NCI-H2196 treated with DMSO at 0.1 percent for 48 hours (cell line): Measurements from ENCODE around the gene IL1RAPL2.
"Not testable (repeated sequence)": the region's sequence is repeated elsewhere in the genome, so short reads cannot be mapped to it uniquely, and the experiment has no call there.

ENCODE experiments used
- DNase-seq: peaks from one replicate; lab custom pipeline; 2025; ENCODE audit not compliant: unreplicated experiment; lab: John Stamatoyannopoulos, UW

The IL1RAPL2 gene

GRCh38 chrX:105662248-105662647, 1096.2 kb downstream of the IL1RAPL2 start:
- DNase-seq = no peak

GRCh38 chrX:105664243-105664642, 1098.2 kb downstream of the IL1RAPL2 start:
- DNase-seq = no peak

DNA sequence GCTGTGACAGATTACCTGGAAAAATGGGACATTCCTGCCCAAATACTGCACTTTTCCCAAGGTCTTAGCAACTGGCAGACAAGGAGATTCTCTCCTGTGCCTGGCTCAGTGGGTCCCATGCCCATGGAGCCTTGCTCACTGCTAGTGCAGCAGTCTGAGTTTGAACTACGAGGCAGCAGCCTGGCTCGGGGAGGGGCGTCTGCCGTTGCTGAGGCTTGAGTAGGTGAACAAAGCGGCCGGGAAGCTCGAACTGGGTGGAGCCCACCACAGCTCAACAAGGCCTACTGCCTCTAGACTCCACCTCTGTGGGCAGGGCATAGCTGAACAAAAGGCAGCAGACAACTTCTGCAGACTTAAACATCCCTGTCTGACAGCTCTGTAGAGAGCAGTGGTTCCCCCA, 1118.3 kb downstream of the IL1RAPL2 start:
- not testable (repeated sequence) for DNase-seq

GRCh38 chrX:105694839-105695238, 1128.8 kb downstream of the IL1RAPL2 start:
- no peak for DNase-seq

DNA sequence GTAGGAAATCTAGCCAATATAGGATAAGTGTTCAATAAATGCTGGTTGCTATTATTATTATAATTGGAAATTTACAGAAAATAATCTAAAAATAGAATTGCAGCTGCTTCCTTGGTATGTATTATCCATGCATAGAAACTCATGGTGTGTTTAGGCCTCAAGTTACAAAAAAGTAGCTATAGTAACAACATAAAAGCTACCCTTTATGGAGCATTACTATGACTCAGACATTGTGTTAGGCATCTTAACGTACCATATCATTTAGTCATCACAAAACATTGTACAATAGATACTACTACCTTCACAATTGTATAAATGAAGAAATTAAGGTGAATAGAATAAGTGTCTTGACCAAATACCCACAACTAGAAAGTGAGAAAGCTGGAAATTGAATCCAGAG, 1129.5 kb downstream of the IL1RAPL2 start:
- no peak for DNase-seq

GRCh38 chrX:105696870-105697269, 1130.9 kb downstream of the IL1RAPL2 start:
- DNase-seq = no peak

GRCh38 chrX:105697984-105698781, 1132.2 kb downstream of the IL1RAPL2 start:
- DNase-seq = no peak

GRCh38 chrX:105700331-105700730, 1134.3 kb downstream of the IL1RAPL2 start:
- no peak for DNase-seq

- no peak for DNase-seq
Observed at GRCh38 chrX:105701310-105702052, 1135.5 kb downstream of the IL1RAPL2 start.

- no peak for DNase-seq
Observed at GRCh38 chrX:105703876-105704275, 1137.9 kb downstream of the IL1RAPL2 start.

GRCh38 chrX:105706041-105706440, 1140.0 kb downstream of the IL1RAPL2 start:
- DNase-seq = no peak

- DNase-seq = no peak
Observed at GRCh38 chrX:105711805-105712204, 1145.8 kb downstream of the IL1RAPL2 start.

- no peak for DNase-seq
Observed at GRCh38 chrX:105715746-105716145, 1149.7 kb downstream of the IL1RAPL2 start.

DNA sequence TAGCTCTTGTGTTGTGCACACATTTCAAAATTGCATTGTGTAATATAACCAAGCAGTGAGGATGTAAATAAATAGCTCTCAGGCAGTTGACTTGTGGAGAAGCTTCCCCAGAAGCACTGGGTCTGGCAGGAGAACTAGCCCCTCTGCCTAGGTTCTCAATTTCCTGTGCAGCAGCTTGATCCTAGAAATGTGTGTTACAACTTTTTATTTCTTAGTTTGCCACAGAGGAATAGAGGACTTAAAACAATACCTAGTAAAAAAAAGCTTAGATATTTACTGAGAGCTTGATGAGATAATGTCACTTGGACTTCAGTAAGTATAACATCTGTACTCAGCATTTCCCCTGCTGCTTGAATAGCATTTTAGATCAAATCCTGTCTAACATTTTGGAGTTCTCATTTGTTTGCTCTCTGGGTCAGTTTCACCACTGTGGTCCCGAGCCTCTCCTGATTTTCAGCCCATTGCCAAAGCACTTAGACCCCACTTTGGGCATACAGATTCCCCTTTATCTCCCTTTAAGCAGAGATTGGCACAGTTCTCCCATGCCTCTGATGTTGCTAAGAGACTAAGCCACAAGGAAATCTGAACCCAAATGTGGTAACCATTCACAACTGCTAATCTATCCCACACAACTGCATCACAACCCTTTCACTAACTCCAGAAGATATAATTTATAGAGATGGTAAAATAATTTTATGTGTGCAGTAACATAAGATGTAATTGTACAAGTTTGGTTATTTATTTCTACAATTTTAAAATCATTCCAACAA, 1158.2 kb downstream of the IL1RAPL2 start:
- no peak for DNase-seq

GRCh38 chrX:105725228-105725627, 1159.2 kb downstream of the IL1RAPL2 start:
- no peak for DNase-seq

DNA sequence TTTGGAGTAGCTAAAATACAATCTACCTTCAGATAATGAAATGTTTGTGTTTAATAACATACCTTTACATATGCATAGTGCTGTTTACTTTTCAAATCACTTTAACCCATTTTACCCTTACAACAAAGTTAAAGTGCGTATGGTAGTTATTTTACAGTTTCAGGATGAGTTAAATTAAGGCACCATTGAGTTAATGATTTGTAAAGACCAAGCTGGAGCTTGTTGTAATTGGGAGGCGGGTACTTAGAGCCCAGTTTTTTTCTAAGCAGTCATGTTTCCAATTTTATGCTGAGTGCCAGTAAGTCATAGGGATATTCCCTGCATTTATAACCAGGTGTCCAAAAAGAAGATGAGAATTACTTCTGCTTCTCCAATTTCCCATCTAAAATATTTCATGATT, 1172.2 kb downstream of the IL1RAPL2 start:
- no peak for DNase-seq

- no peak for DNase-seq
Observed at GRCh38 chrX:105744291-105744690, 1178.3 kb downstream of the IL1RAPL2 start.

- no peak for DNase-seq
Observed at GRCh38 chrX:105744946-105745345, 1178.9 kb downstream of the IL1RAPL2 start.

- no peak for DNase-seq
Observed at GRCh38 chrX:105745863-105746262, 1179.9 kb downstream of the IL1RAPL2 start.

- DNase-seq = no peak
Observed at GRCh38 chrX:105752338-105752956, 1186.4 kb downstream of the IL1RAPL2 start.

DNA sequence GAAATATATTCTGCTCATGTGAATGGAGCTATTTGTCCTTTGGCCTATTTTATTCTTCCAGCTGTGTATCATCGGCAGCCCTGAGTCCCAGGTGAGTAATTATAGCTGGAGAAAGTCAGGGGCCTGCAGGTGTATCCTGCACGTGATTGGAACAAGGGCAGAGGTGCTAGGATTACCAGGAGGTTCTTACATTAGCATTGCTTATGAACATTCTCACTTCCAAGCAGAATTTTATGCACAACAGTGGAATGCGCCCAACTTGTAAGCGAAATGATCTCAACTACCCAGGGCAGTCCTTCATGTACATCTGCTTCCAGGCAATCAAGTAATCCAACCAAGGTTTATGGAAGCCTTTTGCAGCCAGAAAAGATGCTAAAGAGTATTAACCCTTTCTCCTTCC, 1187.4 kb downstream of the IL1RAPL2 start:
- DNase-seq = no peak
